Stimulated activated effector memory CD8-positive, alpha-beta T cell treated with anti-CD3 and anti-CD28 coated beads, Interleukin-12 subunit alpha, Interleukin-12 subunit beta, amount 100 ng/mL, for 72 hours (primary cell): Measurements from ENCODE around the gene SF3B6.
"Not testable (repeated sequence)": the region's sequence is repeated elsewhere in the genome, so short reads cannot be mapped to it uniquely, and the experiment has no call there.

Experiments used
- ATAC-seq: fragments of 150-1000 bp; cut with Tn5 transposase; 2 replicates; pipeline ENCODE4 v1.10.0; 2021
- DNase-seq, 2 donors: peaks; one replicate each; pipeline ENCODE4 v3.0.0; 2021 to 2022; ENCODE audit warnings: low spot score in 2 of 2
- H3K27ac Mint-ChIP-seq: one replicate; pipeline ENCODE4 v1.8.0; 2022; ENCODE audit warnings: mild to moderate bottlenecking, mixed read lengths
- H3K36me3 Mint-ChIP-seq: one replicate; pipeline ENCODE4 v1.8.0; 2022; ENCODE audit warnings: mild to moderate bottlenecking, mixed read lengths
- H3K4me1 Mint-ChIP-seq: one replicate; pipeline ENCODE4 v1.8.0; 2022; ENCODE audit warnings: mixed read lengths
- H3K4me3 Mint-ChIP-seq: one replicate; pipeline ENCODE4 v1.8.0; 2022; ENCODE audit warnings: mild to moderate bottlenecking, mixed read lengths
- H3K9me3 Mint-ChIP-seq: one replicate; pipeline ENCODE4 v1.8.0; 2022; ENCODE audit warnings: mixed read lengths

Gene SF3B6

DNA sequence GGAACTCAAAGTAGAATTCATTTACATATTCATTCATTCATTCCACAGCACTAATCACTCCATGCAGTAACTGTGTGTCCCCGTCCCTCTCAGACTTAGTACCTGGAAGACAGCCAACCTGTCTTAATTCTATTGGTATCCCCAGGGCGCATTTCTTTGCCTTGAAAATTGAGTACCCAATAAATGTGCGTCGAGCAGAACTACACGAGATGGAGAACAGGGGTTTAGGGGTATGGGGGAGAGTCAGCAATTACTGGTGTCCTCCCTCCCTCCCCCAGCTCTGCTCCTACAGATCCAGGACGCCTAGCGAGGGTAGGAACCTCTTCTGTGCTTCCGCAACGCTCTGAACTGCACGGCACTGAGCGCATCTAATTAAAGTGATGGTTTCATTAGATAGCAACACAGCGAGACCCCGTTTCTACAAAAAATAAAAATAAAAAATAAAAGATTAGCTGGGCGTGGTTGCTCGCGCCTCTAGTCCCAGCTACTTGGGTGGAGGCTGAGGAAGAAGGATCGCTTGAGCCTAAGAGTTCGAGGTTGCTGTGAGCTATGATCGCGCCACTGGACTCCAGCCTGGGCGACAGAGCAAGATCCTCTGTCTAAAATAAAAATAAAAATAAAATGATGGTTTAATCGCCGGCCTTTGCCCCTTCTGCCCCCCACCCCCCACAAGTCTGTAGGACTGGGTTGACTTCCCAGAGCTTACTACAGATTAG is 27.2 kb downstream of the SF3B6 start:
- no peak for ATAC-seq
- no peak for DNase-seq
- H3K4me3 Mint-ChIP-seq, result no peak overlapping the region
- H3K36me3 Mint-ChIP-seq, result peaks cover 7% of the 10 kb centered on the region
- H3K4me1 Mint-ChIP-seq, result peaks cover 26% of the 10 kb centered on the region
- H3K27ac Mint-ChIP-seq, result no peak overlapping the region
- no peaks in the 10 kb centered on the region for H3K9me3 Mint-ChIP-seq

DNA sequence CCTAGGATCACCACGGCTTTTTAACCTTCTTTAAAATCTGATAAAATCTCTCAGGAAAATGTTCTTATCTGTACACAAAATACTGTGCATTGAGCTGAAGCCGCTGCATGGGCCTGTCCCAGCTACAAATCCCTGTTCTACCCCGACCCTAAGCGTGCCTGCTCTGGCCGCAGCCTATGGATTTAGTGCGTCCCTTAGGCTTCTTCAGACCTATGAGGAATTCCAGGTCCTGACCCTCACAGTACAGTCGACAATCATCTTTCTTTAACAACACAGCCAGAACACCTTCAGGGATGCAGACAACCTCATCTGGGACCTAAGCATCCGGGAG is 28.5 kb downstream of the SF3B6 start:
- peaks cover 12% of the 10 kb centered on the region for H3K36me3 Mint-ChIP-seq
- H3K9me3 Mint-ChIP-seq, result no peaks in the 10 kb centered on the region
- ATAC-seq, result no peak
- no peak overlapping the region for H3K4me3 Mint-ChIP-seq
- peak overlapping the region; percentile 95 for H3K27ac Mint-ChIP-seq
- peaks cover 33% of the 10 kb centered on the region for H3K4me1 Mint-ChIP-seq
- DNase-seq, result no peak

DNA sequence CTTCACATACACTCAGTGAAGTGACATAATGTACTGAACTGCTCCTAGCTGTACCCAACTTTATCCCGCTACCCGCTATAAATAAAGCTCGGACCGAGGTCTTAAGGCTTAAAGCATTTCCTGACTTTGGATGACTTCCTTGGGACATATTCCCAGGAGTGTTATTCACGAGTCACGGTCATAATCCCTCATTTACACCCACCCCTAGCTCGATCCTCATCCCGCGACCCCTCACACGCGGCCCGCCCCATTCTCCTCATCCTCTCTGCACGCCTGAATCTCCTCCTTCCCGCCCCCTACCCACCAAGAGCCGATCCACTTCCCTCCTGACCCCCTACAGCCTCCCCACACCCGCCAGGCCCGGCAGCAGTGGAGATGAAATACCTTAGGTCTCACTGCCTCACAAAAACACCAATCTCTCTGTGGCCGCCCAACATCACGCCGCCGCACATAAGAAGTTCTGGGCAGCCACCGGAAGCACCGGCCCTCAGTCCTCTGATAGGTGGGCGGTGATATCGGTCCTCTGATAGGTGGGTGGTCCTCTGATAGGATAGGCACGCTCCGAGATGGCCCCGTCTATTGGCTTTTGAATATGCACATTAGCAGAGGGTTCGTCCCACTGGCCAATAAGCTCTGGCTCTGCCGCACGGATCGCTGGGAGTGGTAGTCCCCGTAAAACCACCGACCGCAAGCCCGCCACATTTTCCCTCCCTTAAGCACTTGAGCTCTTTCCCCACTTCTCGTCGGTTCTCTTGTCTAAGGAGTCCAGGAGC is 29.0 kb downstream of the SF3B6 start, which contains the start of gene WDCP:
Gene WDCP, minus strand, starts transcription at position 462 of the 773 bp plus-strand sequence. CDS start 7,897 bp downstream, outside the sequence.
- Mint-ChIP-seq H3K4me3 (no peak within 1 kb of the TSS), H3K9me3 (no peaks in the 10 kb centered on the region), H3K27ac (peak within 1 kb of the TSS; percentile 95), H3K36me3 (peaks cover 12% of the 10 kb centered on the region), H3K4me1 (peaks cover 33% of the 10 kb centered on the region)
- peak; percentile 98 for ATAC-seq
- DNase-seq, result peak; percentile 72 to 94

DNA sequence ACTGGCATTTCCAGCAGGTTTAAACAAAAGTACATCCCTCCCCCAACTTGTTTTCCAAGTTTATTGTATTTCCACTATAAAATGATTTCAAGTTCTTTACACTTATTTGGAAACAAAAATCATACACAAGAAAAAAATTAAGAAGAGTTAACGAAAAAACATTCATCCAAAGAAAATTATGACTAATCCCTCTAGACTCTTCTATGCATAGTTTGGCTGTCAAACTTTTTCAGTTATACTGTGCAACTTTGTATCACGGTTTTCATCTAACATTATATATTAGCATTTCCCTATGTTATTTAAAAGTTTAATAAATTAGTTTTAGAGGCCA is 29.6 kb downstream of the SF3B6 start:
- DNase-seq (no peak), ATAC-seq (no peak)
- peaks cover 12% of the 10 kb centered on the region for H3K36me3 Mint-ChIP-seq
- no peaks in the 10 kb centered on the region for H3K9me3 Mint-ChIP-seq
- H3K27ac Mint-ChIP-seq, result peak overlapping the region; percentile 95
- no peak overlapping the region for H3K4me3 Mint-ChIP-seq
- peaks cover 33% of the 10 kb centered on the region for H3K4me1 Mint-ChIP-seq

DNA sequence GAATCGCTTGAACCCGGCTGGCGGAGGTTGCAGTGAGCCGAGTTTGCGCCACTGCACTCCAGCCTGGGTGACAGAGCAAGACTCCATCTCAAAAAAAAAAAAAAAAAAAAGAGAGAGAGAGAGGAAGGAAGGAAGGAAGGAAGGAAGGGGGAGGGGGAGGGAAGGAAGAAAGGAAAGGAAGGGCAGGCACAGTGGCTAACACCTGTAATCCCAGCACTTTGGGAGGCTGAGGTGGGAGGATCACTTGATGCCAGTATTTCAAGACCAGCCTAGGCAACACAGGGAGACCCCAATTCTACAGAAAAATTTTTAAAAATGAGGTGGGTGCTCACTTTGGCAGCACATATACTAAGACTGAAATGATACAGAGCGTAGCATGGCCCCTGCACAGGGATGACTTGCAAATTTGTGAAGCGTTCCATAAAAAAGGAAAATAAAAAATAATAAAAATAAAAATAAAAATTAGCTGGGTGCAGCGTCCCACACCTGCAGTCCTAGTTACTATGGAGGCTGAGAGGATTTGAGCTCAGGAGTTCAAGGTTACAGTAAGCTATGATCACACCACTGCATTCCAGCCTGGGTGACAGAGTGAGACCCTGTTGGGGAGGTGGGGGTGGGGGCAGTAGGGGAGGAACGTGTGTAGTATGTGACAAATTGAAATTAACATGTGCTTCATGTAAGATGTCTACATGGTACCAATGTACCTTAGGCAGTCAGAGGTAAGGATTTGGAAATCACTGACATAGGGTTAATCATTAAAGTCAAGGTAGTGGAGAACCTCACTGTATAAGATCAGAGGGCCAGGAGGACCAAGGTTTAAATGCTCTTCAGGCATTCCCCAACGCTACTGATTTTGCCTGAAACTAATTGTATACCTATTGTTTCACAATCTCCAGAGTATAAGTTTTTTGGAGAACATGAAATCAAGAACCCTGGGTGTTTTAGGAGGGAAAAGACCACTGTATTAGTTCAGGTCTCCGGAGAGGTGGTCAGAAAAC is 30.3 kb downstream of the SF3B6 start:
- no peak for DNase-seq
- H3K4me1 Mint-ChIP-seq, result peaks cover 33% of the 10 kb centered on the region
- H3K9me3 Mint-ChIP-seq, result no peaks in the 10 kb centered on the region
- no peak overlapping the region for H3K27ac Mint-ChIP-seq
- H3K36me3 Mint-ChIP-seq, result peaks cover 12% of the 10 kb centered on the region
- no peak overlapping the region for H3K4me3 Mint-ChIP-seq
- no peak for ATAC-seq

DNA sequence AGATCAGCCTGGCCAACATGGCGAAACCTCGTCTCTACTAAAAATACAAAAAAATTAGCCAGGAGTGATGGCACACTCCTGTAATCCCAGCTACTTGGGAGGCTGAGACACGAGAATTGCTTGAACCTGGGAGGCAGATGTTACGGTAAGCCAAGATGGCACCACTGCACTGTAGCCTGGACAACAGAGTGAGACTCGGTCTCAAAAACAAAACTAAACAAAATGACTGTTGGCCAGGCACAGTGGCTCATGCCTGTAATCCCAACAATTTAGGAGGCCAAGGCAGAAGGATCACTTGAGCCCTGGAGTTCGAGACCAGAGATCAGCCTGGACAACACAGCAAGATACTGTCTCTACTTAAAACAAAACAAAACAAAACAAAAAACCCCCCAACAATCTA is 33.0 kb downstream of the SF3B6 start:
- peaks cover 28% of the 10 kb centered on the region for H3K36me3 Mint-ChIP-seq
- H3K27ac Mint-ChIP-seq, result peak overlapping the region; percentile 27
- not testable (repeated sequence) for H3K9me3 Mint-ChIP-seq, ATAC-seq, H3K4me3 Mint-ChIP-seq, DNase-seq
- H3K4me1 Mint-ChIP-seq, result peaks cover 33% of the 10 kb centered on the region

DNA sequence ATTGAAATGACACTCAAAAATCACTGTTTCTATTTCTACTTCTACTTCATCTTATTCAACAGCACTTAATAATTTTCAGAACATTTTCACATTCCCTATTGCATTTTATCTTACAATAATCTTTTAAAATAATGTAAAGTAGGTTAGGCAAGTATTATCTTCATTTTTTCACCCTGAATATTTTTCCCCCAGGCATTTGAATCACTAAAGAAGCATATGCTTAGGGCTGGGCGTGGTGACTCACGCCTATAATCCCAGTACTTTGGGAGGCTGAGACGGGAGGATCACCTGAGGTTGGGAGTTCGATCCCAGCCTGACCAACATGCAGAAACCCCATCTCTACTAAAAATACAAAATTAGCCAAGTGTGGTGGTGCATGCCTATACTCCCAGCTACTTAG is 35.6 kb downstream of the SF3B6 start:
- peaks cover 42% of the 10 kb centered on the region for H3K36me3 Mint-ChIP-seq
- no peaks in the 10 kb centered on the region for H3K9me3 Mint-ChIP-seq
- DNase-seq (no peak), ATAC-seq (no peak)
- H3K27ac Mint-ChIP-seq, result no peak overlapping the region
- no peak overlapping the region for H3K4me3 Mint-ChIP-seq
- H3K4me1 Mint-ChIP-seq, result peaks cover 19% of the 10 kb centered on the region

DNA sequence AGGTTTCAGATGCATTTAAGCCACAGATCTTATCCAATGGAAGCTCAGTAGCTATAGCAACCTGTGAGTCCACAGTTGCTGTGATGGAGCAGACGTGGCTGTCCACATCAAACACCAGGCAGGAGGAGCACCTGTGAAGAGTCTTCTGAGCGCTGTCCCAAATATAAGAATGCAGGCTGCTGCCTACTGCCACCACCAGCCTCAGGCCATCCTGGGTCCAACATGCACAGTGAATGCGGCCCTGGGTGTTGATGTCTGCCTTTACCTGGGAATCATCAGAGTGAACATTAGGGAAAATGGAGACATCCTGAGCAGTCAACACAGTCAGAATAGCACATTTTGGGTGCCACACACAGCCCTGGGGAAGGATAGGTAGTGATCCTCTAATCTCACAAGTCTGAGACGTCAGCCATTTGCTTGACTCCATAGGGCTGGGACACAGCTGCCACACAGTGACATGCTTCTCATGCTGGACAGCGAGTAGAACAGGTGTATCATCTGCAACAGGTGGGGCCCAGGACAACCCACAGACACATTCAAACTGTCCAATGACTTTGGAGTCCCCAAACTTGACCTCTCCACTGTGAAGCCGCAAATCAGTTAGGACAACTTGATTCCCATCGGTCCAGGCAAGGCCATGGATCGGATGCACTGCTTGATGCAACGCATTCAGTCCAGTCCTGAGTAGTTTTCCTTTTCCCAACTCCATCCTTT is 37.2 kb downstream of the SF3B6 start:
- DNase-seq (no peak), ATAC-seq (no peak)
- H3K4me1 Mint-ChIP-seq, result peaks cover 18% of the 10 kb centered on the region
- no peaks in the 10 kb centered on the region for H3K9me3 Mint-ChIP-seq
- H3K27ac Mint-ChIP-seq, result no peak overlapping the region
- peaks cover 42% of the 10 kb centered on the region for H3K36me3 Mint-ChIP-seq
- H3K4me3 Mint-ChIP-seq, result no peak overlapping the region

DNA sequence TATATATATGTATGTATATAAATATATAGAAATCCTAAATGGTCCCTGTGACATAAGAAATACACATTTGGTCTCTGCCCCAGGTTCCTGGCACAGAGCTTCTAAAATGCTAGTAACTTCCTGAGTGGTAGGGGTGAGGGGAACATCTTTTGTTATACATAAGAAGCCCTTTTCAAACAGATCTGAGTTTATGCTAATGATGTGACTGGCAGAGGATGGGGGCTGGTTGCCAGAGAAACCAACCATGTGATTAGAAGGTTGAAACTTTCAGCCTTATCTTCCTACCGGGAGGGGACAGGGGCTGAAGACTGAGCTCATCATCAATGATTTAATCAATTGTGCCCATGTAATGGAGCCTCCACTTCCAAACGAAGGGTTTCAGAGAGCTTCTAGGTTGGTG is 49.9 kb downstream of the SF3B6 start:
- Mint-ChIP-seq H3K4me3 (no peak overlapping the region), H3K36me3 (peaks cover 55% of the 10 kb centered on the region), H3K9me3 (no peaks in the 10 kb centered on the region), H3K4me1 (peaks cover 9% of the 10 kb centered on the region), H3K27ac (no peak overlapping the region)
- no peak for ATAC-seq
- DNase-seq, result no peak

DNA sequence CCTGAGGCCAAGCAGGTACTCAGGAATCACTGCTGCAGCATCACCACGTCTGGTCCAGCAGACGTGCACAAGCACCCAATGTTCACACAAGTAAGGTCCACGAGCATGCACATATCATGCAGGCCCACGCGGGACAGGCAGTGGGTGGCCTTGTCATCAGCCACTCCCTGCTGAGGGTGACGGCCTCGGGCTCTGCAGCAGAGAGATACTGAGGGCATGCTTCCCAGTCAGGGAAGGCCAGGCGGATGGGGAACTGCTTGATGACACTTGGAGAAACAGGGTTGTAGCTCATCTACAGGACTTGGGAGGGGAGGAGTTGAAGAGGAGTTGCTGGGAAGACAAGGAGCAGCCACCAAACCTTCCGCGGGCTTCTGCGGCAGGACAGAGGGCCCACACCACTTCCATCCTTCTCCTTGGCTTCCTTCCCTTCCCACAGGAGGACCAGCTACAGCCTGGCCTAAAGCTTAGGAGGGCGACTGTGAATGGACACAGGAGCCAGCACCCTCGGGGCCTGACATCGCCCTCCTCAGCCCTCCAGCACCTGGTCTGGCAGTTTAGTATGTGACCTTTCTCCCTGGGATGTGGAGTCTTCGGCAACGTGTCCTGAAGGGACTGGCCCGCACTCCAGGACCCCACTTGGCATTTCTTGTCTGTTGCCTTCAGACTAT is 51.0 kb downstream of the SF3B6 start:
- peak overlapping the region; percentile 7 for H3K27ac Mint-ChIP-seq

DNA sequence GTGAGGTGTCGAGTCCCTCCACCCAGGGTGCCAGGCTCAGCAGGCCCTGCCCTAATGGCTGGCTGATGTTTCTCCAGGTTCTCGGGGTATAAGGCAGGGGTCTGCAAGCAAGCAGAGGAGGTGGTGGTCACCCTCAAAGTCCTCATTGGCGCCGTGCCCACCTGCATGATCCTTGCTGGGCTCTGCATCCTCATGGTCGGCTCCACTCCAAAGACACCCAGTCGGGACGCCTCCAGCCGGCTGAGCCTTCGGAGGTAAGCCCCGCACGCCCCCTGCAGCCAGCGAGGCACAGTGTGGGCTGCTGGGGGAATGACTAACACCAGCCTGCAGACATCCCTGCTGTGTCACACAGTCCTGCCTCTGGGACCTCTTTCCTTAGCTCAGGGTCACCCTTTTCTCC is 52.1 kb downstream of the SF3B6 start:
- ATAC-seq (no peak), DNase-seq (no peak)
- Mint-ChIP-seq H3K36me3 (peaks cover 33% of the 10 kb centered on the region), H3K4me1 (peaks cover 9% of the 10 kb centered on the region), H3K27ac (peak overlapping the region; percentile 7), H3K9me3 (no peaks in the 10 kb centered on the region), H3K4me3 (no peak overlapping the region)

More for the DNA sequence above, 51.0 kb downstream of the SF3B6 start:
- DNase-seq (no peak), ATAC-seq (no peak)
- Mint-ChIP-seq H3K4me3 (no peak overlapping the region), H3K9me3 (no peaks in the 10 kb centered on the region), H3K4me1 (peaks cover 9% of the 10 kb centered on the region), H3K36me3 (peaks cover 44% of the 10 kb centered on the region)

DNA sequence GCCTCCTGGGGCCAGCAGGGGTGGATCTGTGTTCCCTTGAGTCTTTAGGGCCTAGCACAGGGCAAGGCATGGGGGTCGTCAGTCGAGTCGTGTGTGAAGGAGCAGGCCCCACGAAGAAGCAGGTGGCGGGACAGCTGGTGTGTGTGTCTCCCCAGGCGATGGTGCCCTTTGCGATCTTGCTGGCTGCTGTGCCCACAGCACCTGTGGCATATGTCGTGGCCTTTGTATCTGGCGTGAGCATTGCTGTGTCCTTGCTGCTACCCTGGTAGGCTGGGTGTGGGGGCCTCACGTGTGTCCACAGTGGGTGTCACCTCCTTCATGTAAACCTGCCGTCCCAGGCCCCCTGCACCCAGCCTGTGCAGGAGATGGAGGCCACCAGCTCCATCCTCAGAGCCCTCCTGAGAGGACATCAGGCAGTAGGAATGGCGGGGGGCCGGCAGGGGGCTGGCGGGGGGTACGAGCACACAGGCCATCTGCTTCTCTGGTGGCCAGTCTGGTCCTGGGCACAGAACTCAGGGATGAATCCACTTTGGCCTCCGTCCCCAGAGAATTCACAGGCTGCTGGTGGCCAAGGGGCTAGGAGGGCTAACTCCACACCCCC is 53.1 kb downstream of the SF3B6 start:
- H3K4me1 Mint-ChIP-seq, result peaks cover 9% of the 10 kb centered on the region
- DNase-seq (no peak), ATAC-seq (no peak)
- no peak overlapping the region for H3K27ac Mint-ChIP-seq
- peaks cover 23% of the 10 kb centered on the region for H3K36me3 Mint-ChIP-seq
- H3K9me3 Mint-ChIP-seq, result no peaks in the 10 kb centered on the region
- no peak overlapping the region for H3K4me3 Mint-ChIP-seq

DNA sequence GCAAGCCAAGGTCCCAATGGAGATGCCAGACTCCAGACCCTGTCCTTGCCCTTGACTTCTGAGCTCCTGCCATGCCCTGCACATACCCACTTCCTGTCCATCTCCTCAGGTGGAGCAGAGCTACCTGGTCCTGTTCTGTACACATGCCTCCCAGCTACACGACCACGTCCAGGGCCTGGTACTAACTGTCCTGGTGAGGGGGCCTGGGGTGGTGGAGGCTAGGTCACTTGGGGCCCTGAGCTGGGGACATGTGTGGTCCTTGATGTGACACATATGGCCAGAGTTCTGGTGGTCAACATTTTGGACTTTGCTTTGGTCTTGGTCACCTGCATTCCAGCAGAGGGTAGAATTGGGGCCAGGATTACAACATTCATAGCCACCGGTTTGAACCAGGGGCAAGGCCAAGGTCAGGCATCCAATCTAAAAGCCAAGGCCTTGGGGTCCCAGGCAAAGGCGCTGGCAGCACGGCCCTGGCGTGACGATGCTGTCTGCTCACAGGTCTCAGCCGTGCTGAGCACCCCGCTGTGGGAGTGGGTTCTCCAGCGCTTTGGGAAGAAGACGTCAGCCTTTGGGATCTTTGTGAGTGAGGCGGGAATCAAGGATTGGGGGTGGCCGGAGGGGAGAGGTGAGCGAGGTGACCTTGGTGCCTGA is 53.7 kb downstream of the SF3B6 start:
- Mint-ChIP-seq H3K36me3 (peaks cover 17% of the 10 kb centered on the region), H3K4me1 (peaks cover 9% of the 10 kb centered on the region), H3K27ac (peak overlapping the region; percentile 50), H3K9me3 (no peaks in the 10 kb centered on the region), H3K4me3 (no peak overlapping the region)
- DNase-seq (no peak), ATAC-seq (no peak)
